HCT116 (cell line): ENCODE data around the gene CTU1. TPM values are rescaled to one million over a fixed set of nuclear protein-coding genes. Genes with fewer than 3 reads are reported as not detected.

Source experiments
- ATAC-seq: fragments of 200-7000 bp; cut with Tn5 transposase; 2 replicates; pipeline ENCODE4 v1.9.1; 2020; ENCODE audit warnings: mild to moderate bottlenecking, moderate library complexity
- BruUV-seq: library from RNA; stranded (reverse); fragments of 400-500 nt; replicated peaks from 2 replicates; lab custom pipeline; 2021; lab: Mats Ljungman, UMichigan
- CTCF ChIA-PET: fragments of 300-600 bp; sonication (Branson Sonifier 250); formaldehyde crosslinking; loops from one replicate; lab custom pipeline; 2021; ENCODE audit warnings: antibody characterized with exemption; lab: Charles Lee
- POLR2A ChIA-PET: fragments of 300-600, 350-600 bp; sonication (Branson Sonifier 250); formaldehyde crosslinking; loops from one replicate; lab custom pipeline; 2021; ENCODE audit warnings: antibody characterized with exemption; lab: Charles Lee
- RAD21 ChIA-PET, 2 experiments: fragments of 300-600 bp; sonication (Branson Sonifier 250); formaldehyde crosslinking; loops; one replicate each; lab custom pipeline; 2023; ENCODE audit warnings: low total read pairs in 2 of 2; ENCODE audit not compliant: uncharacterized antibody in 2 of 2, unreplicated experiment in 2 of 2, low non-redundant PET in 1 of 2; lab: Charles Lee
- DNase-seq: peaks from one replicate; pipeline ENCODE4 v3.0.0-alpha.2; 2010; ENCODE audit warnings: low read depth, low spot score
- H2AFZ ChIP-seq: fragments of 200-600 bp; shearing (Covaris generic), sonication (generic); 2 replicates; pipeline ENCODE4 v1.6.1; 2017; ENCODE audit warnings: low read depth, mixed run types, mixed read lengths, antibody characterized with exemption, low read length; ENCODE audit not compliant: poor library complexity, severe bottlenecking
- H3K27ac ChIP-seq: 2 replicates; pipeline ENCODE4 v1.5.1; 2012; ENCODE audit warnings: low read depth, low read length
- H3K27me3 ChIP-seq: fragments of 200-600 bp; sonication (generic); 2 replicates; pipeline ENCODE4 v1.6.1; 2016; ENCODE audit warnings: mixed run types, low read length, mixed read lengths; ENCODE audit not compliant: insufficient read depth
- H3K36me3 ChIP-seq, 2 experiments: fragments of 200-500 bp in 1 of 2; fragments of 200-600 bp in 1 of 2; sonication (Bioruptor generic) in 1 of 2; sonication (generic) in 1 of 2; 2 replicates each; pipeline versions ENCODE4 v1.5.1 to v1.6.1; 2014 to 2016; ENCODE audit warnings: low read length in 2 of 2, inconsistent platforms in 1 of 2, mixed read lengths in 1 of 2, mixed run types in 1 of 2; ENCODE audit not compliant: insufficient read depth in 2 of 2, control insufficient read depth in 1 of 2
- H3K4me1 ChIP-seq, 2 experiments: fragments of 200-600 bp in 1 of 2; sonication (generic) in 1 of 2; 2 replicates each; pipeline versions ENCODE4 v1.5.1 to v1.6.1; 2012 to 2017; ENCODE audit warnings: low read length in 2 of 2, inconsistent platforms in 1 of 2, mild to moderate bottlenecking in 1 of 2, mixed read lengths in 1 of 2, mixed run types in 1 of 2, moderate library complexity in 1 of 2; ENCODE audit not compliant: insufficient read depth in 2 of 2, control insufficient read depth in 1 of 2
- H3K4me2 ChIP-seq: fragments of 200-600 bp; sonication (generic); 2 replicates; pipeline ENCODE4 v1.6.1; 2017; ENCODE audit warnings: mixed run types, low read length, mixed read lengths
- H3K4me3 ChIP-seq, 2 experiments: fragments of 200-600 bp in 1 of 2; sonication (generic) in 1 of 2; replicated peaks in 1 of 2; 2 replicates each; pipeline ENCODE4 v1.5.1; 2011 to 2016; ENCODE audit warnings: low read length in 2 of 2, control low read depth in 1 of 2, low read depth in 1 of 2, mild to moderate bottlenecking in 1 of 2, mixed read lengths in 1 of 2, mixed run types in 1 of 2
- H3K79me2 ChIP-seq: fragments of 200-600 bp; sonication (generic); 2 replicates; pipeline ENCODE4 v1.6.1; 2017; ENCODE audit warnings: mild to moderate bottlenecking, mixed run types, low read length, moderate library complexity, mixed read lengths; ENCODE audit not compliant: insufficient read depth
- H3K9ac ChIP-seq: fragments of 200-600 bp; sonication (generic); 2 replicates; pipeline ENCODE4 v1.6.1; 2016; ENCODE audit warnings: low read length, mixed read lengths
- H3K9me2 ChIP-seq: fragments of 200-600 bp; sonication (generic), shearing (Covaris generic); 2 replicates; pipeline ENCODE4 v1.6.1; 2017; ENCODE audit warnings: mixed run types, mild to moderate bottlenecking, moderate library complexity; ENCODE audit not compliant: insufficient read depth
- H3K9me3 ChIP-seq, 2 experiments: fragments of 200-500 bp in 1 of 2; fragments of 200-600 bp in 1 of 2; sonication (Bioruptor generic) in 1 of 2; sonication (generic) in 1 of 2; 2 replicates each; pipeline ENCODE4 v1.6.1; 2014 to 2017; ENCODE audit warnings: low read length in 2 of 2, mixed read lengths in 2 of 2, inconsistent platforms in 1 of 2, low read depth in 1 of 2, mild to moderate bottlenecking in 1 of 2, mixed run types in 1 of 2, moderate library complexity in 1 of 2; ENCODE audit not compliant: control insufficient read depth in 1 of 2, insufficient read depth in 1 of 2
- H4K20me1 ChIP-seq: fragments of 200-600 bp; sonication (generic), shearing (Covaris generic); 2 replicates; pipeline ENCODE4 v1.6.1; 2017; ENCODE audit warnings: mixed run types, mild to moderate bottlenecking, moderate library complexity; ENCODE audit not compliant: insufficient read depth
- EGR1 ChIP-seq: IDR thresholded peaks from 2 replicates; pipeline ENCODE4 v1.6.1; 2012; ENCODE audit warnings: low read depth
- EZH2 ChIP-seq: fragments of 200-600 bp; sonication (generic); IDR thresholded peaks from 2 replicates; pipeline ENCODE4 v1.6.1; 2017; ENCODE audit warnings: antibody characterized with exemption, mixed run types
- POLR2AphosphoS5 ChIP-seq: IDR thresholded peaks from 2 replicates; pipeline ENCODE4 v1.6.1; 2011; ENCODE audit warnings: mild to moderate bottlenecking, low read depth, low read length, moderate library complexity
- TCF7L2 ChIP-seq: IDR thresholded peaks from 2 replicates; pipeline ENCODE4 v1.7.0; 2011; ENCODE audit warnings: borderline replicate concordance, inconsistent platforms; ENCODE audit not compliant: insufficient read depth, insufficient read length; ENCODE audit errors: extremely low read depth
- YY1 ChIP-seq: IDR thresholded peaks from 2 replicates; pipeline ENCODE4 v1.6.1; 2011; ENCODE audit warnings: low read length, low read depth, moderate library complexity, mild to moderate bottlenecking; ENCODE audit not compliant: insufficient replicate concordance; ENCODE audit errors: extremely low read depth
- intact Hi-C: fragments of 100-400 bp; cut with micrococcal nuclease; formaldehyde crosslinking; loops from 2 replicates; pipeline ENCODE4 v1.10.0; 2022
- total RNA-seq: library from RNA; stranded (reverse); gene quantifications from one replicate; pipeline ENCODE4 v1.2.1, GENCODE V29; 2021; ENCODE audit not compliant: unreplicated experiment
- TF ChIP-seq, protein P1 (sequence below), 3 experiments: fragments of 200-600 bp in 1 of 3; sonication (generic) in 1 of 3; IDR thresholded peaks in 2 of 3; conservative IDR thresholded peaks in 1 of 3; 2 replicates each; pipeline ENCODE4 v1.5.1; 2012 to 2017; ENCODE audit warnings: low read depth in 2 of 3, low read length in 2 of 3, antibody characterized with exemption in 1 of 3, borderline replicate concordance in 1 of 3, control low read depth in 1 of 3, mild to moderate bottlenecking in 1 of 3, mixed read lengths in 1 of 3, mixed run types in 1 of 3, moderate library complexity in 1 of 3; ENCODE audit not compliant: insufficient read depth in 1 of 3
- TF ChIP-seq, protein P2 (sequence below): IDR thresholded peaks from 2 replicates; pipeline ENCODE4 v1.6.1; 2012
- TF ChIP-seq, protein P3 (sequence below): IDR thresholded peaks from 2 replicates; pipeline ENCODE4 v1.6.1; 2012; ENCODE audit warnings: low read depth
- TF ChIP-seq, protein P4 (sequence below): IDR thresholded peaks from 2 replicates; pipeline ENCODE4 v1.6.1; 2011; ENCODE audit warnings: mild to moderate bottlenecking, low read length, moderate library complexity; ENCODE audit not compliant: insufficient replicate concordance; ENCODE audit errors: extremely low read depth

Gene CTU1
- total RNA-seq, 1 experiment from 2014 or later = 14.0 TPM

- Histone ChIP-seq H3K4me1 (no peaks in the 10 kb centered on the region), H3K9ac (no peak overlapping the region), H3K4me3 (no peak overlapping the region), H3K27me3 (no peaks in the 10 kb centered on the region), H3K9me3 (no peaks in the 10 kb centered on the region), H3K9me2 (no peaks in the 10 kb centered on the region)
- DNase-seq = no peak
- BruUV-seq = no TSS peak
- TF ChIP-seq TCF7L2 (no peak), EZH2 (no peak), POLR2AphosphoS5 (no peak), YY1 (no peak), EGR1 (no peak)
- TF ChIP-seq, protein P1, sequence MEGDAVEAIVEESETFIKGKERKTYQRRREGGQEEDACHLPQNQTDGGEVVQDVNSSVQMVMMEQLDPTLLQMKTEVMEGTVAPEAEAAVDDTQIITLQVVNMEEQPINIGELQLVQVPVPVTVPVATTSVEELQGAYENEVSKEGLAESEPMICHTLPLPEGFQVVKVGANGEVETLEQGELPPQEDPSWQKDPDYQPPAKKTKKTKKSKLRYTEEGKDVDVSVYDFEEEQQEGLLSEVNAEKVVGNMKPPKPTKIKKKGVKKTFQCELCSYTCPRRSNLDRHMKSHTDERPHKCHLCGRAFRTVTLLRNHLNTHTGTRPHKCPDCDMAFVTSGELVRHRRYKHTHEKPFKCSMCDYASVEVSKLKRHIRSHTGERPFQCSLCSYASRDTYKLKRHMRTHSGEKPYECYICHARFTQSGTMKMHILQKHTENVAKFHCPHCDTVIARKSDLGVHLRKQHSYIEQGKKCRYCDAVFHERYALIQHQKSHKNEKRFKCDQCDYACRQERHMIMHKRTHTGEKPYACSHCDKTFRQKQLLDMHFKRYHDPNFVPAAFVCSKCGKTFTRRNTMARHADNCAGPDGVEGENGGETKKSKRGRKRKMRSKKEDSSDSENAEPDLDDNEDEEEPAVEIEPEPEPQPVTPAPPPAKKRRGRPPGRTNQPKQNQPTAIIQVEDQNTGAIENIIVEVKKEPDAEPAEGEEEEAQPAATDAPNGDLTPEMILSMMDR (IDR thresholded peaks at IDR 0.05 in 2 of 3, conservative IDR thresholded peaks at IDR 0.05 in 1 of 3; ENCODE audit: borderline replicate concordance in 1 of 3, insufficient read depth in 1 of 3, low read depth in 2 of 3, low read length in 2 of 3) = no peak
- TF ChIP-seq, protein P2, sequence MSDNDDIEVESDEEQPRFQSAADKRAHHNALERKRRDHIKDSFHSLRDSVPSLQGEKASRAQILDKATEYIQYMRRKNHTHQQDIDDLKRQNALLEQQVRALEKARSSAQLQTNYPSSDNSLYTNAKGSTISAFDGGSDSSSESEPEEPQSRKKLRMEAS = no peak
- TF ChIP-seq, protein P3, sequence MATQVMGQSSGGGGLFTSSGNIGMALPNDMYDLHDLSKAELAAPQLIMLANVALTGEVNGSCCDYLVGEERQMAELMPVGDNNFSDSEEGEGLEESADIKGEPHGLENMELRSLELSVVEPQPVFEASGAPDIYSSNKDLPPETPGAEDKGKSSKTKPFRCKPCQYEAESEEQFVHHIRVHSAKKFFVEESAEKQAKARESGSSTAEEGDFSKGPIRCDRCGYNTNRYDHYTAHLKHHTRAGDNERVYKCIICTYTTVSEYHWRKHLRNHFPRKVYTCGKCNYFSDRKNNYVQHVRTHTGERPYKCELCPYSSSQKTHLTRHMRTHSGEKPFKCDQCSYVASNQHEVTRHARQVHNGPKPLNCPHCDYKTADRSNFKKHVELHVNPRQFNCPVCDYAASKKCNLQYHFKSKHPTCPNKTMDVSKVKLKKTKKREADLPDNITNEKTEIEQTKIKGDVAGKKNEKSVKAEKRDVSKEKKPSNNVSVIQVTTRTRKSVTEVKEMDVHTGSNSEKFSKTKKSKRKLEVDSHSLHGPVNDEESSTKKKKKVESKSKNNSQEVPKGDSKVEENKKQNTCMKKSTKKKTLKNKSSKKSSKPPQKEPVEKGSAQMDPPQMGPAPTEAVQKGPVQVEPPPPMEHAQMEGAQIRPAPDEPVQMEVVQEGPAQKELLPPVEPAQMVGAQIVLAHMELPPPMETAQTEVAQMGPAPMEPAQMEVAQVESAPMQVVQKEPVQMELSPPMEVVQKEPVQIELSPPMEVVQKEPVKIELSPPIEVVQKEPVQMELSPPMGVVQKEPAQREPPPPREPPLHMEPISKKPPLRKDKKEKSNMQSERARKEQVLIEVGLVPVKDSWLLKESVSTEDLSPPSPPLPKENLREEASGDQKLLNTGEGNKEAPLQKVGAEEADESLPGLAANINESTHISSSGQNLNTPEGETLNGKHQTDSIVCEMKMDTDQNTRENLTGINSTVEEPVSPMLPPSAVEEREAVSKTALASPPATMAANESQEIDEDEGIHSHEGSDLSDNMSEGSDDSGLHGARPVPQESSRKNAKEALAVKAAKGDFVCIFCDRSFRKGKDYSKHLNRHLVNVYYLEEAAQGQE = no peak
- TF ChIP-seq, protein P4, sequence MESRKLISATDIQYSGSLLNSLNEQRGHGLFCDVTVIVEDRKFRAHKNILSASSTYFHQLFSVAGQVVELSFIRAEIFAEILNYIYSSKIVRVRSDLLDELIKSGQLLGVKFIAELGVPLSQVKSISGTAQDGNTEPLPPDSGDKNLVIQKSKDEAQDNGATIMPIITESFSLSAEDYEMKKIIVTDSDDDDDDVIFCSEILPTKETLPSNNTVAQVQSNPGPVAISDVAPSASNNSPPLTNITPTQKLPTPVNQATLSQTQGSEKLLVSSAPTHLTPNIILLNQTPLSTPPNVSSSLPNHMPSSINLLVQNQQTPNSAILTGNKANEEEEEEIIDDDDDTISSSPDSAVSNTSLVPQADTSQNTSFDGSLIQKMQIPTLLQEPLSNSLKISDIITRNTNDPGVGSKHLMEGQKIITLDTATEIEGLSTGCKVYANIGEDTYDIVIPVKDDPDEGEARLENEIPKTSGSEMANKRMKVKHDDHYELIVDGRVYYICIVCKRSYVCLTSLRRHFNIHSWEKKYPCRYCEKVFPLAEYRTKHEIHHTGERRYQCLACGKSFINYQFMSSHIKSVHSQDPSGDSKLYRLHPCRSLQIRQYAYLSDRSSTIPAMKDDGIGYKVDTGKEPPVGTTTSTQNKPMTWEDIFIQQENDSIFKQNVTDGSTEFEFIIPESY = no peak
- TF ChIP-seq, all 23 proteins: peak for 0
- Histone ChIP-seq H3K27ac (no peak overlapping the region), H3K36me3 (no peaks in the 10 kb centered on the region), H3K4me2 (no peak overlapping the region), H4K20me1 (no peaks in the 10 kb centered on the region), H2AFZ (no peak overlapping the region), H3K79me2 (no peaks in the 10 kb centered on the region)
- ChIA-PET RAD21 (no interaction called here), CTCF (no interaction called here), POLR2A (no interaction called here)
- intact Hi-C loops = no loop called here
- ATAC-seq = no peak
These were observed 25.0 kb downstream of the CTU1 start for GRCh38 chr19:51083181-51083580.
